K562 (cell line): ENCODE measurements around the gene HDAC10. TPM values are rescaled to one million over a fixed set of nuclear protein-coding genes. Genes with fewer than 3 reads are reported as not detected.

Experiments
- ATAC-seq: fragments of 200-7000 bp; cut with Tn5 transposase; 3 replicates; pipeline ENCODE4 v1.9.1; 2020; ENCODE audit warnings: moderate library complexity
- BruUV-seq: library from RNA; stranded (reverse); fragments of 400-500 nt; replicated peaks from 2 replicates; lab custom pipeline; 2021; lab: Mats Ljungman, UMichigan
- CTCF ChIA-PET: fragments of 300-600 bp; formaldehyde crosslinking; extraction: SDS; loops from one replicate; lab custom pipeline; 2021; ENCODE audit warnings: low intra/inter-chr PET ratio; lab: Yijun Ruan, JAX
- POLR2A ChIA-PET: fragments of 300-600, 350-650 bp; sonication (Branson Sonifier 250); formaldehyde crosslinking; extraction: SDS; loops from one replicate; lab custom pipeline; 2021; ENCODE audit warnings: antibody characterized with exemption, inconsistent platforms; lab: Yijun Ruan, JAX
- DNase-seq, 4 experiments: peaks; one replicate each; pipeline versions ENCODE4 v3.0.0 to v3.0.0-alpha.2; 2011 to 2018; ENCODE audit warnings: low spot score in 3 of 4, mixed read lengths in 3 of 4; ENCODE audit errors: extremely low read depth in 1 of 4
- FAIRE-seq: peaks from 2 replicates; lab custom pipeline; 2011; peaks lifted over from hg19 to GRCh38; lab: Jason Lieb, UNC
- H2AFZ ChIP-seq: 2 replicates; pipeline ENCODE4 v1.6.0; 2011; ENCODE audit warnings: low read depth, low read length, control low read depth, inconsistent platforms
- H3K27ac ChIP-seq: fragments of 200-600 bp; 3 replicates; pipeline ENCODE4 v1.8.0; 2011; ENCODE audit warnings: low read depth, mild to moderate bottlenecking, control low read depth, inconsistent platforms, low read length, moderate library complexity, mixed read lengths; ENCODE audit errors: extremely low read depth
- H3K27me3 ChIP-seq, 2 experiments: fragments of 300-600 bp in 1 of 2; 2 replicates in 1 of 2; 3 replicates in 1 of 2; pipeline versions ENCODE4 v1.6.0 to v1.8.0; 2011; ENCODE audit warnings: inconsistent platforms in 2 of 2, low read length in 2 of 2, mild to moderate bottlenecking in 1 of 2, mixed read lengths in 1 of 2, moderate library complexity in 1 of 2; ENCODE audit not compliant: control insufficient read depth in 2 of 2, insufficient read depth in 2 of 2
- H3K36me3 ChIP-seq: fragments of 300-600 bp; 3 replicates; pipeline ENCODE4 v1.8.0; 2011; ENCODE audit warnings: mild to moderate bottlenecking, low read length, inconsistent platforms; ENCODE audit not compliant: control insufficient read depth, insufficient read depth
- H3K4me1 ChIP-seq, 2 experiments: fragments of 200-600 bp in 1 of 2; replicated peaks in 1 of 2; 2 replicates in 1 of 2; 3 replicates in 1 of 2; pipeline versions ENCODE4 v1.5.1 to v1.8.0; 2011; ENCODE audit warnings: inconsistent platforms in 2 of 2, low read length in 2 of 2, mild to moderate bottlenecking in 1 of 2, mixed read lengths in 1 of 2, moderate library complexity in 1 of 2; ENCODE audit not compliant: control insufficient read depth in 2 of 2, insufficient read depth in 2 of 2
- H3K4me2 ChIP-seq: 2 replicates; pipeline ENCODE4 v1.6.1; 2011; ENCODE audit warnings: low read length, control low read depth, inconsistent platforms, mixed read lengths; ENCODE audit not compliant: insufficient read depth
- H3K4me3 ChIP-seq: fragments of 200-600 bp; sonication (generic), shearing (Covaris generic); 2 replicates; pipeline ENCODE4 v1.5.1; 2016; ENCODE audit warnings: control low read depth, inconsistent platforms
- H3K79me2 ChIP-seq: fragments of 200-600 bp; 3 replicates; pipeline ENCODE4 v1.8.0; 2011; ENCODE audit warnings: low read length, inconsistent platforms; ENCODE audit not compliant: control insufficient read depth, insufficient read depth
- H3K9ac ChIP-seq, 2 experiments: 2 replicates each; pipeline versions ENCODE4 v1.6.0 to v1.6.1; 2011; ENCODE audit warnings: low read depth in 2 of 2, low read length in 2 of 2, control low read depth in 1 of 2, inconsistent platforms in 1 of 2, mild to moderate bottlenecking in 1 of 2, mixed read lengths in 1 of 2; ENCODE audit not compliant: insufficient read depth in 1 of 2
- H3K9me1 ChIP-seq: one replicate; pipeline ENCODE4 v1.6.0; 2011; ENCODE audit warnings: inconsistent platforms, mild to moderate bottlenecking, low read length, moderate library complexity; ENCODE audit not compliant: control insufficient read depth, insufficient read depth
- H3K9me3 ChIP-seq: replicated peaks from 2 replicates; pipeline ENCODE4 v1.5.1; 2011; ENCODE audit warnings: low read depth, low read length, inconsistent platforms; ENCODE audit not compliant: control insufficient read depth, insufficient read depth
- H4K20me1 ChIP-seq: replicated peaks from 2 replicates; pipeline ENCODE4 v1.6.1; 2011; ENCODE audit warnings: low read length, inconsistent platforms, mixed read lengths; ENCODE audit not compliant: control insufficient read depth, insufficient read depth
- ARID3A ChIP-seq: IDR thresholded peaks from 2 replicates; pipeline ENCODE4 v1.6.1; 2012; ENCODE audit warnings: low read depth, low read length, improper control_type of control experiment, borderline replicate concordance
- DNMT1 ChIP-seq: fragments of 450-650 bp; IDR thresholded peaks from 2 replicates; pipeline ENCODE4 v1.6.1; 2016; ENCODE audit warnings: antibody characterized with exemption, mild to moderate bottlenecking
- GATAD2B ChIP-seq: fragments of 450-650 bp; IDR thresholded peaks from 2 replicates; pipeline ENCODE4 v1.6.1; 2017; ENCODE audit warnings: mild to moderate bottlenecking, borderline replicate concordance
- HDAC2 ChIP-seq: fragments of 450-650 bp; IDR thresholded peaks from 2 replicates; pipeline ENCODE4 v1.6.1; 2016; ENCODE audit warnings: mild to moderate bottlenecking
- KDM1A ChIP-seq, 2 experiments: fragments of 450-650 bp; IDR thresholded peaks; 2 replicates each; pipeline ENCODE4 v1.6.1; 2016; ENCODE audit warnings: mild to moderate bottlenecking in 2 of 2
- KHSRP ChIP-seq: fragments of 450-650 bp; IDR thresholded peaks from 2 replicates; pipeline ENCODE4 v1.6.1; 2017
- MNT ChIP-seq, 2 experiments: fragments of 450-650 bp; conservative IDR thresholded peaks; 2 replicates each; pipeline ENCODE4 v1.6.1; 2017; ENCODE audit warnings: mild to moderate bottlenecking in 2 of 2, moderate library complexity in 2 of 2
- PHF8 ChIP-seq: fragments of 200-600 bp; sonication (generic); IDR thresholded peaks from 2 replicates; pipeline ENCODE4 v1.6.1; 2012; ENCODE audit warnings: mixed run types, mild to moderate bottlenecking, inconsistent platforms, low read length, moderate library complexity, borderline replicate concordance
- RBBP5 ChIP-seq: fragments of 200-600 bp; sonication (generic); IDR thresholded peaks from 2 replicates; pipeline ENCODE4 v1.6.1; 2012; ENCODE audit warnings: borderline replicate concordance, mild to moderate bottlenecking, low read length, control low read depth, inconsistent platforms; ENCODE audit not compliant: insufficient read depth, poor library complexity, severe bottlenecking
- RBM15 ChIP-seq: fragments of 200-400 bp; formaldehyde crosslinking; IDR thresholded peaks from 2 replicates; pipeline ENCODE4 v1.6.1; 2018; ENCODE audit warnings: mild to moderate bottlenecking, low read length, moderate library complexity; ENCODE audit not compliant: insufficient read depth
- RNF2 ChIP-seq: sonication (generic); IDR thresholded peaks from 2 replicates; pipeline ENCODE4 v1.6.1; 2016
- SIN3B ChIP-seq: fragments of 450-650 bp; IDR thresholded peaks from 2 replicates; pipeline ENCODE4 v1.6.1; 2017; ENCODE audit warnings: low read depth, mild to moderate bottlenecking, moderate library complexity
- SRF ChIP-seq, 2 experiments: fragments of 250-450, 450-650 bp in 1 of 2; sonication (Bioruptor Pico) in 1 of 2; sonication (generic) in 1 of 2; formaldehyde crosslinking; IDR thresholded peaks; 2 replicates each; pipeline versions ENCODE4 v1.5.0 to v1.5.1; 2020 to 2022; ENCODE audit warnings: mild to moderate bottlenecking in 1 of 2, missing genetic modification reagents in 1 of 2
- UBTF ChIP-seq, 2 experiments: IDR thresholded peaks; 2 replicates each; pipeline ENCODE4 v1.6.1; 2012; ENCODE audit warnings: improper control_type of control experiment in 2 of 2, low read depth in 2 of 2, low read length in 2 of 2, borderline replicate concordance in 1 of 2
- ZNF184 ChIP-seq: sonication (generic); formaldehyde crosslinking; IDR thresholded peaks from 2 replicates; pipeline ENCODE4 v1.5.0; 2020; ENCODE audit warnings: missing genetic modification reagents
- ZNF766 ChIP-seq: fragments of 200-800 bp; sonication (Bioruptor generic); conservative IDR thresholded peaks from 2 replicates; pipeline ENCODE4 v1.6.1; 2016; ENCODE audit warnings: missing genetic modification characterization, missing compliant biosample characterization
- WGBS: fragments of 100-300 bp; shearing (Covaris generic); methylation state at CpG from one replicate; pipeline ENCODE4 v1.1.6; 2016; ENCODE audit warnings: low coverage, mixed read lengths; ENCODE audit not compliant: insufficient coverage; ENCODE audit errors: missing lambda C conversion rate; 5-methylcytosine and 5-hydroxymethylcytosine counted together
- in situ Hi-C: fragments of 300-500 bp; cut with MboI; formaldehyde crosslinking; loops from 4 replicates; pipeline ENCODE4 v1.15.0; 2018; ENCODE audit warnings: inconsistent platforms, mixed read lengths
- intact Hi-C: fragments of 100-400 bp; cut with micrococcal nuclease; formaldehyde crosslinking; loops from 2 replicates; pipeline ENCODE4 v1.14.2; 2022
- polyA plus RNA-seq, 8 experiments: library from polyadenylated mRNA; depleted of rRNA in 4 of 8; stranded (reverse) in 5 of 8; unstranded in 3 of 8; fragments of >200 nt; fragmentation: Nextera tagmentation in 2 of 8; fragmentation: Illumina TruSeq in 1 of 8; extraction: Ambion mirVana in 2 of 8; extraction: Trizol in 1 of 8; gene quantifications; 2 replicates each; pipeline versions ENCODE4 v1.2.1 to v1.2.3, GENCODE V29; 2011 to 2014; ENCODE audit warnings: inconsistent platforms in 1 of 8, missing spikeins in 1 of 8
- total RNA-seq, 7 experiments: library from RNA; depleted of rRNA in 6 of 7; stranded (reverse); fragments of >200 nt in 6 of 7; fragmentation: Illumina TruSeq in 2 of 7; extraction: Trizol in 2 of 7; gene quantifications; 2 replicates each; pipeline versions ENCODE4 v1.2.1 to v1.2.3, GENCODE V29; 2011 to 2021; ENCODE audit warnings: low replicate concordance in 1 of 7

Gene HDAC10
- total and polyA plus RNA-seq, 9 of the 15 experiments (the other 6 are each of a cell fraction or from before 2014, with no cell fraction given) = 0.10 to 44.2 (median 6.5) TPM

- peak overlapping the region; percentile 64 for H3K4me3 ChIP-seq
- TSS peak; percentile 36 for BruUV-seq
- peaks cover 15 to 86% of the 10 kb centered on the region in 2 experiments; a peak in 4 of 5 replicates for H3K4me1 ChIP-seq
- ChIA-PET POLR2A (interaction anchor here (1.2 kb wide), 1 partner anchor 46 kb away, joined by 3 read pairs; the partner anchor contains the start of gene PLXNB2), CTCF (no interaction called here)
- ATAC-seq (peak; percentile 61), DNase-seq (peak; percentile 57 to 69 (median 62)), FAIRE-seq (no peak)
- no peaks in the 10 kb centered on the region for H3K27me3 ChIP-seq
- H3K9ac ChIP-seq = peak overlapping the region; percentile 72 to 95
- 3% methylated on average over 8 of the region's 92 CpGs for WGBS
- intact Hi-C loops (no loop called here), in situ Hi-C loops (no loop called here)
- H3K9me1 ChIP-seq = no peaks in the 10 kb centered on the region
- peaks cover 27% of the 10 kb centered on the region for H3K79me2 ChIP-seq
- peaks cover 33% of the 10 kb centered on the region; the same call in 1 of the 3 replicates for H3K36me3 ChIP-seq
- H3K9me3 ChIP-seq = no peaks in the 10 kb centered on the region
- no peaks in the 10 kb centered on the region for H4K20me1 ChIP-seq
- H2AFZ ChIP-seq = 0 out of 2 replicates have a peak overlapping the region, but pooled peaks have one; percentile 72
- peak overlapping the region; percentile 79 for H3K4me2 ChIP-seq
- peak overlapping the region; percentile 76 for H3K27ac ChIP-seq
- TF ChIP-seq RBM15 (no peak), SIN3B (0 out of 2 replicates have a peak, but pooled peaks have one; percentile 16), ZNF184 (CRISPR knock-in tag) (no peak), MNT (conservative IDR thresholded peaks at IDR 0.05) (peak; percentile 20 to 45; a peak in 2 of 4 replicates), PHF8 (peak; percentile 50; the same call in 1 of the 2 replicates), ARID3A (no peak), UBTF (IDR thresholded peaks at IDR 0.05; ENCODE audit: borderline replicate concordance in 1 of 2, low read depth in 2 of 2, low read length in 2 of 2) (no peak), GATAD2B (0 out of 2 replicates have a peak, but pooled peaks have one; percentile 49), DNMT1 (no peak), ZNF766 (CRISPR knock-in tag) (no peak), KDM1A (IDR thresholded peaks at IDR 0.05) (no peak), HDAC2 (no peak), KHSRP (no peak), RNF2 (no peak), RBBP5 (peak; percentile 33), SRF (CRISPR knock-in tag; IDR thresholded peaks at IDR 0.05) (no peak)
These were observed 9.9 kb upstream of the HDAC10 start for GRCh38 chr22:50260801-50261614.
